GM18858 (cell line): ENCODE measurements around the gene CCNY.

Source experiments
- ATAC-seq: cut with Tn5 transposase; IDR thresholded peaks from one replicate; pipeline ENCODE4 v1.9.1; 2021; ENCODE audit not compliant: unreplicated experiment

Gene CCNY

DNA sequence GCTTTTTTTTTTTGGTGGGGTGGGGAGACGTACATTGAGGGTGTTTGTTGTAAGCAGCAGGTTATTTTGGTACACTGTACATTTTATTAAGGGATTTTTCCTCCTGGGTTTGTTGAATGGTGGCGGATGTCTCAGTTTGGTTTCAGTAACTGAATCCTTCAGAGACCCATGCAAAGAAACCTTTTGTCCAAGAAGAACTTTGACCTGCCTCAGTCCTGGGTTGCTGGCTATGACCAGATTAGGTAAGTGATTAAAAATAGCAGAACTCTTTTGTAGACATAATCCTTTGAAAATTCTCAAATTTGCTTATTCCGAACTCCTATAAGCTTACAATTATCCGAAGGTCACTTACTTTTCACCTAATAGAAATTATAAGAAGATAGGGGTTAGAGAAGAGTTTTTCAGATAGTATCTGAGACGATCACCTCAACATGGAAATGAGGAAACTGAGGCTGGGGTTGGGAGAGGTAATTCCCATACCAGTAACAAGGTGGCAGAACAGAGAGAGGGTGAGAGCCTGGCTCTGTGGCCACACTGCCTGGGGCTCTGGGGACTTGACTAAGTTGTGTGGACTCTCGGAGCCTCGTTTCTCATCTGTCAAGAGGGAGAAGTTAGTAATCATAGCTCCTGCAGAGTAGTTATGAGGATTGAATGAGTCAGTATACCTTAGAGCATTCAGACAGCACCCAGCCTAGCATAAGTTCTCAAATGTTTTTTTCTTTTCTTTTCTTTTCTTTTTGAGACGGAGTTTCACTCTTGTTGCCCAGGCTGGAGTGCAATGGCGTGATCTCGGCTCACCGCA is 87.4 kb downstream of the CCNY start:
- ATAC-seq, result no peak

DNA sequence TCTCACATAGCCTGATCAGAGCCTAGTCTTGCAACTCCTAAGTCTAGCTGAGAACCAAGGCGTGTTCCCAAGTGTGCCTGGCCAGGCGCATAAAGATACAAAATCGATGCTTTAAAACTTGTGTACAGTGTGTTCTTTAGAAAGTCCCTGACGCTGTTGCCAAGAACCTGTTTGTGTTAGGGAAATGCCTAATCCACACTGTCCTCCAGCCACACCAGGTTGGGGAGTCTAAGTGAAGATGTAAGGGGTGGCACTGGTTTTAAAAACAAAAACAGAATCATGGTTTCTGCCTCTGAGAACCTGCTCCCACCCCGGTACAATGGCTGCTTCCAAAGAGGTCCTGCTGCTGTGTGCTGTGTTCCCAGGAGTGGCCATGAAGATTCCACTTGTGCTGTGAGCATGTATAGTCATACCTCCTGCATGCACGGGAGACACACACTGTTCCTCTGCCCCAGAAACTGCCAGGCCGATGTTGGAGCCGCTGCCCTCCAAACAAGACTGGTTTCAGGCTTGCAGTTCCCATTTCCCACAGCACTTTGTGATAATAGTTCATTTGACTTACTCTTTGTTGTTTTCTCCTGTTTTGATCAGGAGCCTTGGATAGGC is 88.5 kb downstream of the CCNY start:
- ATAC-seq, result no peak

DNA sequence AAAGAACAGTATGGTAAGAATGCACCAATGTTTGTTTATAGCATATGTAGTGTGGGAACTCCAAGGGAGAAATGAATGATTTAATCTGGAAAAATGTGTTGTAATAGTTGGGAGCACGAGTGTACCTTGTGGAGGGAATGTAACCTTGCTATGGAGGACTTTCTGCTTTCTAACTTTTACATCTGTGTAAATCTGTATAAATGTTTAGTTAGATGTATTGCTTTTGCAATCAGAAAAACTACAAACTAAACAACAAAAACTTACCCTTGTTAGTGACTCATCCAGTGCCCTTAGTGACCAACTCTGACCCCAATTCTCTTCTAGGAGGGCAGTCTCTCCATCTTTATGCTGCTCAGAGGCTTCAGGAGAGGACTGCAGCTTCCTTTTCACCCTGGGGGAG is 89.3 kb downstream of the CCNY start:
- ATAC-seq, result no peak

DNA sequence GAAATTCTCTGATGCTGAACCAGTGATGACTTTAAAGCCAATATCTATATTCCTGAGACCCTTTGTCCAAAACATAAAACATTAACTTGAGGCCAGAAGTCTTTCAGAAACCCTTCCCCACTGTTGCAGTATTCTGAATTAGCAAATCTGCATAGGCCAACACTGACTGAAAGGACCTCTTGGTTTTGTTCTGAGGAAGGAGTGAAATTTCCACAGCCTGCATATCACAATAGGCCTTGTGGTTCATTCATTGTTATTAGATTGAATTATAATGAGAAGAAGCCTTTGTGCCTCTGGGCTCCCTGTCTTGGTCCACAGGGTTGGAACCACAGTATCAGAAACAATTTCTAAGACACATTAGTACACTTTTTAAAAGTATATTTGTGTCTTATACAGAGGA is 90.3 kb downstream of the CCNY start:
- no peak for ATAC-seq

DNA sequence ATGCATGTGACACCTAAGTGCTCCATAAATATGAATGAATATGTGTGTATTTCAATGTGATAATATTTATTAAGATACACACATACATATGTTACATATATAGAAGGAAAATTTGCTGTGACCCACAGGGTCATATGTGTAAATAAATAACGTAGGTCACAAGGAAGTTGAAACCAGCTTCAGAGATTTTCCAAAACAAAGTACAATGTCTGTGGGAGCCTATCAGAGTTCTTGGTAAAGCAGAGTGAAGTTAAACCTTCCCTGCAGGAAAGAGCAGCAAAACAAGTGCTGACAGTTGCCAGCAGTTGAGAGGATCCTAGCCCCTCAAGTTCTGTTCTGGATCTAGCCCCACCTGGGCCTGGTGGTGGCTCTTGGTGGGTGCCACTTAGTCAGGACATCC is 91.2 kb downstream of the CCNY start:
- ATAC-seq, result no peak

DNA sequence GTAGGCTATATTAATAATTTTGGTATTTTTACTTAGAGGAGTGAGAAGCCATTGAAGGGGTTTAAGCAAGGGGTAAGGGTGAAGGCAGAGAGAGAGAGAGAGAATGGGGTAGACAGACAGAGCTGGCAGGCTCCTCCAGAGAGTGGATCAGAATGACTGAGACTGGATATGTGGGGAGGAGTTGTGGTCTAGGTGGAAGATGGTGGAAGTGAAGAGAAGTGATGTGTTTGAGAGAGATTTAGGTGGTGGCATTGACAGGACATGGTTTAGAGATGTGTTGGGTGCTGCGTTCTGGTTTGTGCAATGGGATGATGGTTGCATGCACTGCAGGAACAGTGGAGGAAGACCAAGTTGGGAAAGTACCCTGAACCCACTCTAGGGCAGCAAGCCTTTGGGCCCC is 92.2 kb downstream of the CCNY start:
- ATAC-seq, result no peak

DNA sequence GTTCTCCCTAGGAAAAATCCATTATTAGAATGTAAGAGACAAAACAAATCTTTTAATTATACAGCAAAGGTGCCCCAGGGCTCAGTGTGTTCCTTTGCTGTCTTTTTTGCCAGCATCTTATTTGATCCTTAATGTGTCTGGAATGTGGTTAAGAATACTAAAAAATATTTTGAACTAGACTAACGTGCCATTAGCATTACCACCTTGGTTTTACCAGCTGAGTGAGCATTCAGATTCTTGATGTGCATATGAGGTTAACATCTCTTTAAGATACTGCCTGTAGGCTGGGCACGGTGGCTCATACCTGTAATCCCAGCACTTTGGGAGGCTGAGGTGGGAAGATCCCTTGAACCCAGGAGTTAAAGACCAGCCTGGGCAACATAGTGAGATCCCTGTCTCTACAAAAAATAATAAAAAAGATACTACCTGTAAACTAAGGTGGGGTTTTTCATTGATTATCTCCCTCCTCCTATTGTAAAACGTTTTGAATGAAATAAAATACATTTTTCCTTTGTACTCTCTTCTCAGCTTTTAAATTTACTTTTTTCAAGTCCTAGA is 96.6 kb downstream of the CCNY start:
- no peak for ATAC-seq

DNA sequence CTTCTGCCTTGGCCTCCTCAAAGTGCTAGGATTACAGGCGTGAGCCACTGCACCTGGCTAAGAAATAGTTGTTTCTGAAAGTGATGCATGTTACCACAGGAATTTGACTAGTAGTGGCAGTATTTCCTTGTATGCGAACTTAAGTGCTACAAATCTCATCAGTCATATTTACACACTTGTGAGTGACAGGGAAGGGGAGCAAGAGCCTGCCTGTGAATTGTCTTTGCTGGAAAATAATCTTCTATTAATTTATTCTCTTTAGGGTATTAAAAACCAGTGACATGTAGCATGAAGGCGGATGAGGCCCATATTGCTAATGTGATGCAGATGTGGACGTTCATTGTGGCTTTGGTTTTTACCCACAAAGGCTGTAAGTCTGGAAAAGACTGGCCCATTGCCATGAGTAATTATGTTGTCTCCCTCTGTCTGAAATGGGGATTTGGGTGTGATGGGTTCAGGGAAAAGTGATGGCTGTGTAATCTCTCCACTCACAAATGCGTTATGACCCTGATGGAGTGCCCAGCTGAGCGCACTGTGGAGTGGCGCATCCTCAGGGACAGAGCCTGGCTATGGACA is 97.6 kb downstream of the CCNY start:
- ATAC-seq, result no peak

DNA sequence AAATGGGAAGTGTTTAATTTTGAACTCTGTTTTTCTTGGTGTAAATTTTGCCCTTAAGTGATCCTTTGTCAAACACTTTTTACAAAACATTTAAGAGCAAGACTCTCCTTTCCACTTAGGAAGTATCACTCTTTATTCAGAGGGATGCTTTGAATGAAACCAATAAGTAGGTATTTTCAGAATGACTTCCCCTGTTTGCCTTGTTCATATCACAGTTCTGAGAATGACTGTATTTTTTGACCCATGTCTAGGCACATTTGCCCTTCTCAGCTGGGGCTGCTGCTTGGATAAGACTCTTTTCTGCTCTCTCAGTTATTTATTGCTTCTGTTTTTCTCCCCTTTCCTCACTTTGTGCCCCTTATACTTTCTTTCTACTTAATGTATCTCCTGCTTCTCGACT is 98.2 kb downstream of the CCNY start:
- peak; percentile 55 for ATAC-seq

DNA sequence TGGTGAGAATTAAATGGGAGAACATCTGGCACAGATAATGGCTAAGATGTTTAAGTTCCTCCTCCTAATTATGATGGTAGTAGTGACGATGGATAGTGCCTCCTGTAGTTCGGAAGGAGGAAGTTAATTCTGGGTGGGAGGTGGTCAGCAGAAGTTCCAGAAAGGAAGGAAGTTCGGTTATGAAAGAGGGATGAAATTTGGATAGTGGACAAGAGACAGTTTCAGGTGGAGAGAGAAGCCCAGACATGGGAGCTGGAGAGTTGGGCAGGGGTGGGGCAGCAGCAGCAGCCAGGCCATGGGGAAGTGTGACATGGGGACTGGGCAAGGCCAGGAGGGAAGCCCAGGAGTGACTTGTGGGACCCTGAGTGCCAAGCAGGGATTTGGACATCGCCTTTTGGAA is 99.5 kb downstream of the CCNY start:
- no peak for ATAC-seq

DNA sequence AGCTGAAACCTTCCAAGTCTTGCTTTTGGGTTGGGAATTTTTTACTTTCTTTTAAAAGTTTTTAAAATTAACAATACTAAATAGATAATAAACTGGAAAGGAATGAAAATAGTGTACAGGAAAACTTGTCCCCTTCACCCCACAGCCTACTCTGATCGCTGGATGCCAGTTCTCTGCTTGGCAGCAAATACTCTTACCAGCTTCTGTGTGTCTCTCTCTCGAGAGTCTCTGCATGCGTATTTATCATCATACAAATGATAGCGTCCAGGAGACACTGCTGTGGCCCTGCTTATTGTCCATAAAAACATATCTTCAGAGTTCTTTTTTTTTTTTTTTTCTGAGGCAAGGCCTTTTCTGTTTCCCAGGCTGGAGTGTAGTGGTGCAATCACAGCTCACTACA is 101.5 kb downstream of the CCNY start:
- ATAC-seq, result no peak

DNA sequence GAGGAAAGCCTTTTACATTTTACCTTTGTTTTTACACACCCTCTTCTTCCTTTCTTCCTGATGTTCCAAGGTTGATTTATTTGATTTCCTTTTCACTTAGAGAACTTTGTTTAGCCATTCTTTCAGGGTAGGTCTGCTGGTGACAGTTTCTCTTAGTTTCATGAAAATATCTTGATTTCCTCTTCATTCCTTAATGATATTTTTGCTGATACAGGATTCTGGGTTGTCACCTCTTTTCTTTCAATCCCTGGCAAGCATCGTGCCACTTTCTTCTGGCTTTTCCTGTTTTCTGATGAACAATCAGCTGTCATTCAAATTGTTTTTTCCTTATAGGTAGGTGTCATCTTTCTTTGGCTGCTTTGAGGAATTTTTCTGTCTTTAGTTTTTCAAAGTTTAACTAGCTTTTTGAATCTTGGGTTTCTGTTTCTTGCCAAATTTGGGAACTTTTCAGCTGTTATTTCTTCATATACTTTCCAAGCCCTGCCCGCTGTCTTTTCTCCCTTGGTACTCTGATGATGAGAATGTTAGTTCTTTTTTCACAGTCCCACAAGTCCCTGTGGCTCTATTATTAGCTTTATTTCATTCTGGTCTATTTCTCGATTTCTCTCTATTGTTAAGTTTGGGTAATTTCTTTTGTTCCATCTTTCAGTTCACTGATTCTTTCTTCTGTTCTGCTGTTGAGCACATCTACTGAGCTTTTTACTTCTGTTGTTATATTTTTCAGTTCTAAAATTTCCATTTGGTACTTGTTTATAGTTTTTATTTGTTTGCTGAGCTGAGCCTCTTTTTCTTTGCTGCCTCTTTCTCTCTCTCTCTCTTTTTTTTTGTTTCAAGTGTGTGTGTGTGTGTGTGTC is 102.6 kb downstream of the CCNY start:
- ATAC-seq, result no peak

DNA sequence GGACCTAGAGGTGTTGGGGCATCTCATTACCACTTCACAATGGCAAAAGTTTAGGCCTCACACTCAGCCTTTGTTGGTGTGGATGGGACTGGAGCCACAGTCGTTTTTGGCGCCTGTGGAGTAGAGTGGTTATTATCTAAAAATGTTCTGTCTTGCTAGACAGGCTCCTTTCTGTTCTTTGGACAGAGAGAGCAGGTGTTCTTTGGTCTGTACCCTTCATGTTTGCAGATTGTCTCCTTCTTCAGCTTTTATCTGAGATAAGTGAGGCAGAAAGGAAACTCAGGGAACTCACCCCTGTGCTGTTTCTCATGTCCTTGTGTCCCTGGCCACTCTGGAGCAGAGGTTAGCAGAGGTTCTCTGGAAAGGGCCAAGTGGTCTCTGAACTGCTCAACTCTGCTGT is 103.7 kb downstream of the CCNY start:
- no peak for ATAC-seq

DNA sequence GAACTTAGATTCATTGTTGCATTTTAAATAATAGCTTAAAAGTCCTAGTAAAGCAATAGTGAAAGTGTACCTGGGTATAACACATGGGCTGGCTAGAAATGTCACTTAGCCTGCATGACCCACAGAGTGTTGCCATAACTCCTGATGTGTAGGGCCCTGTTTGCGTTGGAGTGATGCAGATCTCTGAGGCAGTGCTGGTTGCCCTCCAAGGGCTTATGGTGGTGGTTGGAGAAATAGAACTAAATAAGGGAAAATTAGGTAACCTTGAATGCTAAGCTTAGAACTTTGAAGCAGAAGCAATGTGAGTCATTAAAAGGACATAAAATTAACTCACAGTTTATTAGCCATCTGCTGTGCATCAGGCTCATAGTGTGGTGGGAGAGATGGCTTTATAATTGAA is 105.7 kb downstream of the CCNY start:
- ATAC-seq, result no peak

DNA sequence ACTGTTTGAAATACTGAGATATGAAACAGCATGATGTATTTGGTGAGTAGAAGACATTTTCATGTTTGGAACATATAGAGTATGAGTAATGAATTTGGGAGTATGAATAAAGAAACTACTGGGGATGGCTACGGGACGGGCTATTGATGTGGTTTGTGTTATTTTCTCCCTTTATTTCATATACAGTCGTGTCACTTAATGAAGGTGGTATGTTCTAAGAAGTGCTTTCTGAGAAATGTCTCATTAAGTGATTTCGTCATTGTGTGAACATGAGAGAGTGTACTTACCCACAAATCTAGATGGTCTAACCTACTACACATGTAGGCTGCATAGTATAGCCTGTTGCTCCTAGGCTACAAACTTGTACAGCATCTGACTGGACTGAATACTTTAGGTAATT is 106.3 kb downstream of the CCNY start:
- no peak for ATAC-seq

DNA sequence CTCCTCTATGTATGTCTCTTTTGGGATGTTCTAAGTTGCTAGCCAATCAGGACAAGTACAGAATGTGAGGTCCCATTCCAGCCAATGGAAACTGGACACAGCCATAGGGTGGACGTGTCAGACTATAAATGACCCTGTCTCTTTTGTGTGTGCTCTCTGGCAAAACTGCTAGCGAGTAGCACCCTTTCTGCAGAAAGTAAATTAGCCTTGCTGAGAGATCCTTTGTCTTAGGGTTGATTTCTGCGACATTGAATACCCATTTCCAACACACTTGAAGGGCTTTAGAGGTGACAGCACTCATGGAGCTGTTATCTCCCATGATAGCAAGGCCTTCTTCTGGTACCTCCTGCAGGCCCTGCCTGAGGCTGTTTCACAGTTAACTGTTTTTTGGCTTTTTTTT is 107.5 kb downstream of the CCNY start:
- ATAC-seq, result no peak

DNA sequence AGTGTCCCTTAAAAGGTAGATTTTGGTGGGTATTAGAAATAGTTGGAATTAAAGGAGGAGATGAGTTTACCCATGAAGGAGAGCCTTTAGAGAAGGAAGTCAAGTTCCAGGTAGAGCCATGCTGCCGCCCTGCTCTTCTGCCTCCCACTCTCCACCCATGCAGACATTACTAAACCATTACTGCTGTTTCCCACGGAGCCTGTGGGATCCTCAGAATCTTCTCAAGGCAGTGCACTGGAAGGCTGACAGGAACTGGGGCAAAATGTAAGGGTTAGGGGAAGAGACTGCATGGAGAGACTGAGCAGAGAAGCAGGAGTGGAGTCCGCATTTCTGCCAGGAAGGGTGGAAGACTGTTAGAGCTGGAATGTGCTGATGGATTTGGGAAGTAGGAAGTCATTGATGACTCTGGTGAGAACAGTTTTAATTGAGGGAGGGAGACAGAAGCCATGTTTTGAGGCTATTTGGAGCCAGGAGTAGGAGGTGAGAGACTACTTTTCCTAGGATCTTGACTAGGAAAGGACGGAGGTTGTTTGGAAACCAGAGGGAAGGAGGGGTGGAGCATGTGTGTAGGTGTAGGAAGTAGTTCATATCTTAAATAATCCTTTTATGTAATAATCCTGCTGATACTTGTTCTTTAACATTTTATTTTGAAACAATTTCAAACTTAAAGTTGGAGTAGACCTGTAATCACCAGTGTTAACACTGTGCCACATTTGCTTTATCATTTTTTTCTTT is 109.0 kb downstream of the CCNY start:
- ATAC-seq, result no peak

DNA sequence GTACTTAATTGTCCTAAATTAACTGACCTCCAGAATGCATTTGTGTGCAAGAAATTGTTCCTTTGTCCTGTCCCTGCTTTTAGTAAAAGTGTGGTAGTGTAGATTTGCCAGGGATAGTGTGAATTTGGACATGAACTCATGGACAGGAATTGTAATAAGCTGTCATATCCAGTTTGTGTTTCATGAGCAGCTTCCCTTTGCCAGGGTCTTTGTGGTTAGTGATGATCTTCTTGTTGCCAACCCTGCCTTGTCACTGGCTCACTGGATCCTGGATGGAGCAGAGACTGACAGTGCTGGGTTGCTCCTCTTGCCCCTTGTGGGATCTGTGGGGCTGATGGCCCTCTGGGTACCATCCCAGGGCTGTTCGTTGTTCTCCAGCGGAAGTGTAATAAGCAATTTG is 110.1 kb downstream of the CCNY start:
- ATAC-seq, result no peak

DNA sequence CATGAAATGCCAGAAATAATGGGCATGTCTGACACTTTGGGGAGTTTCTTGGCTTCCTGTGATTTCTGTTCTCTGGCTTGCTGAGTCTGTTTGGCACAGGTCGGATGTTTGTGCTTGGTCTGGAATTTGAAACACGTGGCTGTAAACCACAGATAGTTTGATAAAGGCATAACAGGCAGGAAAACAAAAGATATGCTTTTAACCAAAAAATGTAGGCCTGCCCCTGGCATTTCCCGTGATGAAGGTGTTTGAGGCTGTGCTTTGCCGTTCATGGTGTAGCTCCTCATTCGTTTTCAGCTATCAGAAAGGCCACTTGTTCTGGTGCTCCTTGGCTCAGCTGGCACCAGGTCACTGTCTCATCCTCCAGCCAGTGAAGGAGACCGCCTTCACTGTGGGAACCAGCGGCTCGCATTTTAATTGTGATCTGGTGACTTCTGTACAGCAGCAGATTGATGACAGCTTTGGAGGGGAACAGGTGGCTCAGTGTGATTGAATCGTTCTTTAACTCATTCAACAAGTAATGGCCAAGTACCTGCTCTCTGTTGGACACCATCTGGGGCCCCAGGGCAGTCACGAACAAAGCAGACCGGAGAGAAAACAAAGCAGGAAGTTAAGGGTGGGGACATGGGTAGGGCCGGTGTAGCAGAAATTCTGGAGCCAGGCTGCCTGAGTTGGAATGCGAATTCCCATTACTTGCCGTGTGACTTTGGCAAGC is 111.5 kb downstream of the CCNY start:
- no peak for ATAC-seq
